ENCODE measurements around the gene MAP3K9. TPM values are rescaled to one million over a fixed set of nuclear protein-coding genes. Genes with fewer than 3 reads are reported as not detected.

Gene MAP3K9
- total RNA-seq, 2 donors from 2014 or later, result 1.6 to 3.2 TPM

- TF ChIP-seq CTCF (IDR thresholded peaks at IDR 0.05), result no peak
- no peaks in the 10 kb centered on the region for H3K27me3 ChIP-seq
- no peaks in the 10 kb centered on the region for H3K9me3 ChIP-seq
- no peak overlapping the region for H3K27ac ChIP-seq
- H3K36me3 ChIP-seq, result no peaks in the 10 kb centered on the region
- no peak for DNase-seq (ENCODE audit: low spot score)
- H3K4me1 ChIP-seq, result no peaks in the 10 kb centered on the region
- no peak overlapping the region for H3K4me3 ChIP-seq
Measured at GRCh38 chr14:70770490-70770889, 38.8 kb downstream of the MAP3K9 start.

GRCh38 chr14:70759398-70759797, 49.9 kb downstream of the MAP3K9 start:
- Histone ChIP-seq H3K4me1 (peaks cover 0 to 4% of the 10 kb centered on the region in 2 donors), H3K27me3 (no peaks in the 10 kb centered on the region), H3K27ac (no peak overlapping the region), H3K4me3 (no peak overlapping the region), H3K36me3 (no peaks in the 10 kb centered on the region), H3K9me3 (no peaks in the 10 kb centered on the region)
- DNase-seq (ENCODE audit: low spot score), result no peak
- no peak for TF ChIP-seq CTCF (IDR thresholded peaks at IDR 0.05)

- peaks cover 0 to 4% of the 10 kb centered on the region in 2 donors for H3K4me1 ChIP-seq
- no peak for TF ChIP-seq CTCF (IDR thresholded peaks at IDR 0.05)
- no peak overlapping the region for H3K4me3 ChIP-seq
- no peaks in the 10 kb centered on the region for H3K36me3 ChIP-seq
- H3K27ac ChIP-seq, result no peak overlapping the region
- H3K27me3 ChIP-seq, result no peaks in the 10 kb centered on the region
- no peaks in the 10 kb centered on the region for H3K9me3 ChIP-seq
- no peak for DNase-seq (ENCODE audit: low spot score)
Measured at GRCh38 chr14:70755655-70756054, 53.7 kb downstream of the MAP3K9 start.

GRCh38 chr14:70754991-70755390, 54.3 kb downstream of the MAP3K9 start:
- no peaks in the 10 kb centered on the region for H3K9me3 ChIP-seq
- H3K36me3 ChIP-seq, result no peaks in the 10 kb centered on the region
- H3K4me3 ChIP-seq, result no peak overlapping the region
- DNase-seq (ENCODE audit: low spot score), result no peak
- H3K27ac ChIP-seq, result no peak overlapping the region
- peaks cover 0 to 4% of the 10 kb centered on the region in 2 donors for H3K4me1 ChIP-seq
- H3K27me3 ChIP-seq, result no peaks in the 10 kb centered on the region
- no peak for TF ChIP-seq CTCF (IDR thresholded peaks at IDR 0.05)

GRCh38 chr14:70753518-70753953, 55.8 kb downstream of the MAP3K9 start:
- Histone ChIP-seq H3K36me3 (no peaks in the 10 kb centered on the region), H3K27ac (no peak overlapping the region), H3K4me3 (no peak overlapping the region), H3K4me1 (peaks cover 0 to 4% of the 10 kb centered on the region in 2 donors), H3K27me3 (no peaks in the 10 kb centered on the region), H3K9me3 (no peaks in the 10 kb centered on the region)
- DNase-seq (ENCODE audit: low spot score), result no peak
- TF ChIP-seq CTCF (IDR thresholded peaks at IDR 0.05), result no peak

GRCh38 chr14:70748422-70748821, 60.9 kb downstream of the MAP3K9 start:
- Histone ChIP-seq H3K27me3 (no peaks in the 10 kb centered on the region), H3K36me3 (no peaks in the 10 kb centered on the region), H3K4me1 (no peaks in the 10 kb centered on the region), H3K27ac (no peak overlapping the region), H3K4me3 (no peak overlapping the region), H3K9me3 (no peaks in the 10 kb centered on the region)
- no peak for TF ChIP-seq CTCF (IDR thresholded peaks at IDR 0.05)
- DNase-seq (ENCODE audit: low spot score), result no peak
